ENCODE results near the gene ACVR2B.

- no peak for TF ChIP-seq ZNF565 (CRISPR knock-in tag; conservative IDR thresholded peaks at IDR 0.05; ENCODE audit: low read depth)
- TF ChIP-seq ZNF70 (CRISPR knock-in tag; IDR thresholded peaks at IDR 0.05): no peak
- no peak for TF ChIP-seq TOX (CRISPR knock-in tag; IDR thresholded peaks at IDR 0.05; ENCODE audit: borderline replicate concordance)
- TF ChIP-seq ISL1 (CRISPR knock-in tag; IDR thresholded peaks at IDR 0.05): no peak
- TF ChIP-seq ZFP3 (CRISPR knock-in tag; IDR thresholded peaks at IDR 0.05): no peak
- no peak for TF ChIP-seq POU6F1 (CRISPR knock-in tag; IDR thresholded peaks at IDR 0.05; ENCODE audit: borderline replicate concordance, low read depth)
- no peak for TF ChIP-seq GLIS3 (CRISPR knock-in tag; IDR thresholded peaks at IDR 0.05)
- TF ChIP-seq ZFP30 (CRISPR knock-in tag; IDR thresholded peaks at IDR 0.05): no peak
- TF ChIP-seq ZNF8 (CRISPR knock-in tag; IDR thresholded peaks at IDR 0.05): no peak
- no peak for TF ChIP-seq ESRRG (CRISPR knock-in tag; IDR thresholded peaks at IDR 0.05)
Observed at GRCh38 chr3:38533285-38533976, 79.7 kb downstream of the ACVR2B start.

Measured in SK-N-SH treated with all-trans-retinoic acid at 6 μM for 48 hours (cell line).